ENCODE data around the gene SEMA6C.

- TF ChIP-seq POLR2AphosphoS5 (IDR thresholded peaks at IDR 0.05; ENCODE audit: borderline replicate concordance, low read depth, low read length) = no peak
- no peak for TF ChIP-seq EZH2 (IDR thresholded peaks at IDR 0.05)
Observed at GRCh38 chr1:151106894-151107293, 39.5 kb downstream of the SEMA6C start.
